ENCODE data around the gene NLRC3. TPM values are rescaled to one million over a fixed set of nuclear protein-coding genes. Genes with fewer than 3 reads are reported as not detected.

NLRC3 gene
- total RNA-seq, 1 donor from 2014 or later: not detected

- no peaks in the 10 kb centered on the region for H3K27me3 Mint-ChIP-seq (ENCODE audit: low read depth)
- peaks cover 30% of the 10 kb centered on the region for H3K36me3 Mint-ChIP-seq (ENCODE audit: low read depth)
- H3K9me3 Mint-ChIP-seq: peaks cover 3% of the 10 kb centered on the region
- H3K4me3 Mint-ChIP-seq: no peak overlapping the region
- no peak for TF ChIP-seq CTCF (conservative IDR thresholded peaks at IDR 0.05)
- no peaks in the 10 kb centered on the region for H3K4me1 Mint-ChIP-seq
- no peak for DNase-seq (ENCODE audit: low read depth, low spot score)
- no peak overlapping the region for H3K27ac Mint-ChIP-seq (ENCODE audit: unreplicated experiment)
Measured at GRCh38 chr16:3597226-3597625, 20.0 kb upstream of the NLRC3 start.

- DNase-seq (ENCODE audit: low read depth, low spot score): no peak
- Mint-ChIP-seq H3K4me3 (no peak overlapping the region), H3K9me3 (peaks cover 3% of the 10 kb centered on the region), H3K4me1 (no peaks in the 10 kb centered on the region), H3K27me3 (ENCODE audit: low read depth) (no peaks in the 10 kb centered on the region), H3K36me3 (ENCODE audit: low read depth) (peaks cover 21% of the 10 kb centered on the region), H3K27ac (ENCODE audit: unreplicated experiment) (no peak overlapping the region)
- no peak for TF ChIP-seq CTCF (conservative IDR thresholded peaks at IDR 0.05)
Measured at GRCh38 chr16:3596101-3596861, 19.1 kb upstream of the NLRC3 start.

GRCh38 chr16:3595521-3596021, 18.4 kb upstream of the NLRC3 start:
- Mint-ChIP-seq H3K4me1 (no peaks in the 10 kb centered on the region), H3K27ac (ENCODE audit: unreplicated experiment) (no peak overlapping the region), H3K4me3 (no peak overlapping the region), H3K9me3 (no peaks in the 10 kb centered on the region), H3K36me3 (ENCODE audit: low read depth) (peaks cover 20% of the 10 kb centered on the region), H3K27me3 (ENCODE audit: low read depth) (no peaks in the 10 kb centered on the region)
- no peak for DNase-seq (ENCODE audit: low read depth, low spot score)
- TF ChIP-seq CTCF (conservative IDR thresholded peaks at IDR 0.05): no peak

- Mint-ChIP-seq H3K27me3 (ENCODE audit: low read depth) (no peaks in the 10 kb centered on the region), H3K9me3 (no peaks in the 10 kb centered on the region), H3K4me3 (no peak overlapping the region), H3K4me1 (no peaks in the 10 kb centered on the region), H3K36me3 (ENCODE audit: low read depth) (peaks cover 18% of the 10 kb centered on the region), H3K27ac (ENCODE audit: unreplicated experiment) (no peak overlapping the region)
- no peak for TF ChIP-seq CTCF (conservative IDR thresholded peaks at IDR 0.05)
- DNase-seq (ENCODE audit: low read depth, low spot score): no peak
Measured at GRCh38 chr16:3595110-3595486, 17.9 kb upstream of the NLRC3 start.

- no peaks in the 10 kb centered on the region for H3K4me1 Mint-ChIP-seq
- H3K36me3 Mint-ChIP-seq (ENCODE audit: low read depth): peaks cover 12% of the 10 kb centered on the region
- no peak overlapping the region for H3K4me3 Mint-ChIP-seq
- no peak overlapping the region for H3K27ac Mint-ChIP-seq (ENCODE audit: unreplicated experiment)
- H3K27me3 Mint-ChIP-seq (ENCODE audit: low read depth): no peaks in the 10 kb centered on the region
- TF ChIP-seq CTCF (conservative IDR thresholded peaks at IDR 0.05): no peak
- DNase-seq (ENCODE audit: low read depth, low spot score): no peak
- H3K9me3 Mint-ChIP-seq: no peaks in the 10 kb centered on the region
Measured at GRCh38 chr16:3594316-3595109, 17.3 kb upstream of the NLRC3 start.

Data from neural crest cell (in vitro differentiated cells).